ENCODE measurements around the gene WDR20. TPM values are rescaled to one million over a fixed set of nuclear protein-coding genes. Genes with fewer than 3 reads are reported as not detected.
A peak's percentile ranks its signal among the peaks of the same experiment; 100 is the strongest.

The WDR20 gene
- total and polyA plus RNA-seq, 2 donors (not counting 3 experiments of a cell fraction or from before 2014, with no cell fraction given) = 12.2 to 22.4 TPM

DNA sequence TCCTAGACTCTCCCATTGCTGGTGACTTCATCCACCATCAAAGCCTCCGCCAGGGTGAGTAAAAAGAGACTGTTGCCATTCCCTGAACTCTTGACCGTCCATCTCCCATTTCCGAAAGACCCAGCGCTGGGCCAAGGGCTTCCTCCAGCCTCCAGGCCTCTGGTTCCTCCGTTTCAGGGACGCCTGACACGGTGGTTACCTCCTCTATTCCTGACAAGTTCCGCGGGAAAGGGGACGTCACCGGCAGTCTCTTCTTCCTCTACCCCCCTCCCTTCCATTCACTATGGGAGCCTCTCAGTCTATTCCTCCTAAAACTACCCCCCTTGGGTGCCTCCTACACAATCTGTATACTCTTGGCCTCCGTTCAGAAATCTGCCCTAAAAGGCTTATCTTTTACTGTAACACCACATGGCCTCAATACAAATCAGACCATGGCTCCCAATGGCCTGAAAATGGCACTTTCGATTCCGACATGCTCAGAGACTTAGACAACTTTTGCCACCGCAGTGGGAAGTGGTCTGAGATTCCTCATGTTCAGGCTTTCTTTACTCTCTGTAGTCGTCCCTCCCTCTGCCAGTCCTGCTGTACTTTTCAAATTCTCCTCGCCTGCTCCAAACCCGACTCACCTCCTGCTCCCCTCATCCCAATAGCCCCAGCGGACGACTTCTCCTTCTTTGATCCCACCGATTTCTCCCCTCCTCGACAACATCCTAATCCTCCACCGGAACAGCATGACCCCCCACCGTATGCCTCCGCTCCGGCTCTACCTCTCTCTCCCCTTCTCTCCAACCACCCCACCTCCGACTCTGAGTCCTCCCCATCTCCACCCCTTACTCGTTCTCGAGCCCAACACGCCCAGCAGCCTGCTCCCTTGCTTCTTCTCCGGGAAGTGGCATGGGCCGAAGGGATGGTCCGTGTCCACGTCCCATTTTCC lies 94.9 kb downstream of the WDR20 start:
- Histone ChIP-seq H3K9ac (replicated peaks; ENCODE audit: extremely low read depth, insufficient read depth, low read length) (no peak overlapping the region), H3K27me3 (ENCODE audit: control insufficient read depth in 2 of 2, insufficient read depth in 2 of 2, low read length in 2 of 2) (no peaks in the 10 kb centered on the region), H3K4me2 (ENCODE audit: insufficient read depth, low read length) (no peak overlapping the region), H3K79me2 (ENCODE audit: control insufficient read depth, insufficient read depth, low read length) (no peaks in the 10 kb centered on the region), H3K9me1 (replicated peaks; ENCODE audit: control insufficient read depth, extremely low read depth, insufficient read depth, low read length) (no peaks in the 10 kb centered on the region), H3K36me3 (ENCODE audit: control insufficient read depth in 2 of 2, extremely low read depth in 1 of 2, insufficient read depth in 2 of 2, low read length in 2 of 2) (no peaks in the 10 kb centered on the region), H3K27ac (ENCODE audit: insufficient read depth, low read depth, low read length) (no peak overlapping the region), H3K9me3 (replicated peaks; ENCODE audit: control insufficient read depth, insufficient read depth, low read length) (no peaks in the 10 kb centered on the region), H3K4me1 (ENCODE audit: control insufficient read depth, extremely low read depth, insufficient read depth, low read length) (peaks cover 3% of the 10 kb centered on the region), H2AFZ (ENCODE audit: low read depth, low read length) (peak overlapping the region; percentile 84), H3K4me3 (replicated peaks in 1 of 3; ENCODE audit: insufficient read depth in 1 of 3, low read depth in 1 of 3, low read length in 3 of 3) (no peak overlapping the region), H4K20me1 (replicated peaks; ENCODE audit: control insufficient read depth, extremely low read depth, insufficient read depth, low read length) (no peaks in the 10 kb centered on the region)
- DNase-seq (ENCODE audit: low read depth, low spot score) = no peak
- POLR2A ChIA-PET = no interaction called here
- TF ChIP-seq FOS (IDR thresholded peaks at IDR 0.05; ENCODE audit: borderline replicate concordance, insufficient read depth, low read length) = no peak
- no peak for TF ChIP-seq MYC (IDR thresholded peaks at IDR 0.05; ENCODE audit: low read depth, low read length)
- TF ChIP-seq MAX (IDR thresholded peaks at IDR 0.05; ENCODE audit: insufficient read depth, insufficient read length) = no peak
- intact Hi-C loops (cut with micrococcal nuclease) = loop anchor here (1.0 to 10.0 kb wide), 2 partner anchors 80 to 280 kb away; no protein-coding TSS in a partner anchor
- BruUV-seq (replicated peaks) = no TSS peak
- no peak for FAIRE-seq
- CTCF ChIA-PET = interaction anchor here (1.0 to 1.3 kb wide), 2 partner anchors 71 to 80 kb away, joined by 3 to 5 read pairs; partner anchors contain the start of gene MOK
- dilution Hi-C loops (cut with MboI; ENCODE audit: extremely low pct_ligation_motif_present, low sequenced_read_pairs) = no loop called here

DNA sequence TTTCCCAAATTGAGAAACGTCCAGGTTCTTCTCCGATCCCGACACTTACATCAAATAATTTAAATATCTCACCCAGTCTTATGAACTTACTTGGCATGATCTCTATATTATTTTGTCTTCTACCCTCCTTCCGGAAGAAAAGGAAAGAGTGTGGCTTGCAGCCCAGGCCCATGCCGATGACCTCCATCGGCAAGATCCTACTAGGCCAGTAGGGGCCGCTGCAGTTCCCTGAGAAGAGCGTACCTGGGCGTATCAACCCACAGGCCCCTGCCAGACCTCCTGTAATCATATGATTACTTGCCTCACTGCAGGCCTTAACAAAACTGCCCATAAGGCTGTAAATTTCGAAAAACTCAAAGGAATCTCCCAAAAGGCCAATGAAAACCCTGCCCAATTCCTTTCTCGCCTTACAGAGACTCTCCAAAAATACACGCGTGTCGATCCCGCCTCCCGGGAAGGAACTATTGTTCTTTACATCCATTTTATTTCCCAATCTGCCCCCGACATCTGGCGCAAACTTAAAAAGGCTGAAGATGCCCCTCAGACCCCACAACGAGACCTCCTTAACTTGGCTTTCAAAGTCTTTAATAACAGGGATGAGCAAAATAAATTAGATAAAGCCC lies 95.7 kb downstream of the WDR20 start:
- H3K27ac ChIP-seq (ENCODE audit: insufficient read depth, low read depth, low read length) = no peak overlapping the region
- ChIA-PET POLR2A (no interaction called here), CTCF (interaction anchor here (0.8 to 4.1 kb wide), 3 partner anchors 22 to 78 kb away, joined by 3 to 32 read pairs (median 4); no protein-coding TSS in a partner anchor)
- FAIRE-seq (peak; percentile 88), DNase-seq (ENCODE audit: low read depth, low spot score) (peak; percentile 72)
- H3K9me3 ChIP-seq (replicated peaks; ENCODE audit: control insufficient read depth, insufficient read depth, low read length) = no peaks in the 10 kb centered on the region
- no peaks in the 10 kb centered on the region for H3K27me3 ChIP-seq (ENCODE audit: control insufficient read depth in 2 of 2, insufficient read depth in 2 of 2, low read length in 2 of 2)
- H4K20me1 ChIP-seq (replicated peaks; ENCODE audit: control insufficient read depth, extremely low read depth, insufficient read depth, low read length) = no peaks in the 10 kb centered on the region
- dilution Hi-C loops (cut with MboI; ENCODE audit: extremely low pct_ligation_motif_present, low sequenced_read_pairs) = no loop called here
- H3K9me1 ChIP-seq (replicated peaks; ENCODE audit: control insufficient read depth, extremely low read depth, insufficient read depth, low read length) = no peaks in the 10 kb centered on the region
- intact Hi-C loops (cut with micrococcal nuclease) = loop anchor here (1.0 to 10.0 kb wide), 2 partner anchors 79 to 279 kb away; no protein-coding TSS in a partner anchor
- H2AFZ ChIP-seq (ENCODE audit: low read depth, low read length) = peak overlapping the region; percentile 84
- no peak overlapping the region for H3K4me2 ChIP-seq (ENCODE audit: insufficient read depth, low read length)
- H3K79me2 ChIP-seq (ENCODE audit: control insufficient read depth, insufficient read depth, low read length) = no peaks in the 10 kb centered on the region
- H3K36me3 ChIP-seq (ENCODE audit: control insufficient read depth in 2 of 2, extremely low read depth in 1 of 2, insufficient read depth in 2 of 2, low read length in 2 of 2) = no peaks in the 10 kb centered on the region
- H3K4me1 ChIP-seq (ENCODE audit: control insufficient read depth, extremely low read depth, insufficient read depth, low read length) = peaks cover 3% of the 10 kb centered on the region
- no peak overlapping the region for H3K9ac ChIP-seq (replicated peaks; ENCODE audit: extremely low read depth, insufficient read depth, low read length)
- BruUV-seq (replicated peaks) = no TSS peak
- TF ChIP-seq JUN (IDR thresholded peaks at IDR 0.05; ENCODE audit: borderline replicate concordance, insufficient read depth, insufficient read length, low read depth) (no peak), CTCF (IDR thresholded peaks at IDR 0.05; ENCODE audit: extremely low read depth in 1 of 2, insufficient read depth in 1 of 2, low read depth in 1 of 2, low read length in 2 of 2) (peak; percentile 84 to 89)
- H3K4me3 ChIP-seq (replicated peaks in 1 of 3; ENCODE audit: insufficient read depth in 1 of 3, low read depth in 1 of 3, low read length in 3 of 3) = no peak overlapping the region
